OCI-LY3 (cell line): ENCODE results near the gene MIDN.

Source experiments
- H2AFZ ChIP-seq: fragments of 200-600, 300-600 bp; shearing (Covaris generic); 2 replicates; pipeline ENCODE4 v1.6.0; 2014; ENCODE audit warnings: antibody characterized with exemption, low read depth, low read length
- H3K27ac ChIP-seq: fragments of 200-600, 300-600 bp; sonication (generic); 2 replicates; pipeline ENCODE4 v1.5.1; 2014; ENCODE audit warnings: mild to moderate bottlenecking, low read length, moderate library complexity, mixed read lengths
- H3K27me3 ChIP-seq: fragments of 200-600, 300-600 bp; sonication (generic); 2 replicates; pipeline ENCODE4 v1.6.1; 2014; ENCODE audit warnings: low read depth, low read length, mixed read lengths
- H3K36me3 ChIP-seq: fragments of 200-600, 300-600 bp; sonication (generic); replicated peaks from 2 replicates; pipeline ENCODE3; 2014; ENCODE audit warnings: low read depth, low read length, mixed read lengths
- H3K4me1 ChIP-seq: fragments of 300-600, 200-600 bp; sonication (generic); 2 replicates; pipeline ENCODE4 v1.6.1; 2014; ENCODE audit warnings: low read length, mixed read lengths
- H3K4me2 ChIP-seq: fragments of 200-600, 300-600 bp; sonication (generic); 2 replicates; pipeline ENCODE4 v1.6.1; 2014; ENCODE audit warnings: low read length, mixed read lengths
- H3K4me3 ChIP-seq: fragments of 300-600, 200-600 bp; sonication (generic); 2 replicates; pipeline ENCODE4 v1.5.1; 2014; ENCODE audit warnings: antibody characterized with exemption, mild to moderate bottlenecking, low read length, moderate library complexity
- H3K79me2 ChIP-seq: fragments of 300-600, 200-600 bp; shearing (Covaris generic); 2 replicates; pipeline ENCODE4 v1.6.1; 2014; ENCODE audit warnings: mild to moderate bottlenecking, low read length, mixed read lengths
- H3K9ac ChIP-seq: fragments of 300-600, 200-600 bp; shearing (Covaris generic); 2 replicates; pipeline ENCODE4 v1.6.0; 2014; ENCODE audit warnings: mild to moderate bottlenecking, low read length, moderate library complexity
- H3K9me3 ChIP-seq: fragments of 200-600, 300-600 bp; shearing (Covaris generic); 2 replicates; pipeline ENCODE4 v1.6.1; 2014; ENCODE audit warnings: low read length, mixed read lengths; ENCODE audit not compliant: insufficient read depth
- H4K20me1 ChIP-seq: fragments of 200-600, 300-600 bp; sonication (generic); 2 replicates; pipeline ENCODE4 v1.6.1; 2016; ENCODE audit warnings: low read length, mixed read lengths; ENCODE audit not compliant: insufficient read depth
- EZH2phosphoT487 ChIP-seq: fragments of 200-600 bp; shearing (Covaris generic); IDR thresholded peaks from 2 replicates; pipeline ENCODE4 v1.6.1; 2018; ENCODE audit warnings: antibody characterized with exemption, mixed run types, low read depth
- TF ChIP-seq, protein P1 (sequence below): fragments of 200-600, 300-600 bp; sonication (generic); IDR thresholded peaks from 2 replicates; pipeline ENCODE4 v1.5.1; 2014; ENCODE audit warnings: antibody characterized with exemption, low read length, low read depth

MIDN gene

GRCh38 chr19:1307755-1308303 is 59.4 kb downstream of the MIDN start:
- no peak overlapping the region for H3K4me3 ChIP-seq
- H2AFZ ChIP-seq, result no peak overlapping the region
- H3K9ac ChIP-seq, result no peak overlapping the region

DNA sequence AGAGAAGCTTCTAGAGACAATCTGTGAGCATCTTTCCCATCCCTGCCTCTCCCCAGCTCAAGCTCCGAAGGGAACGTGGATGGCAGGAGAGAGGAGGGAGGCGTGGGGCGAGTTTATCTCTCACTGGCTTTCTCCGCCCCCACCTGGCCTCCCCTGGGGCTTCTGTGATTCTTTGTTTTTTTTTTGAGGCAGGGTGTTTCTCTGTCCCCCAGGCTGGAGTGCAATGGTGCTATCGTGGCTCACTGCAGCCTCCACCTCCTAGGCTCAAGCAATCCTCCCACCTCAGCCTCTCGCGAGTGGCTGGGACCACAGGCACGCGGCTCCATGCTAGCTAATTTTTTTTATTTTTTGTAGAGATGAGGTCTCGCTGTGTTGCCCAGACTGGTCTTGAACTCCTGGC is 60.3 kb downstream of the MIDN start:
- H2AFZ ChIP-seq, result no peak overlapping the region
- no peaks in the 10 kb centered on the region for H4K20me1 ChIP-seq
- H3K9me3 ChIP-seq, result no peaks in the 10 kb centered on the region
- no peaks in the 10 kb centered on the region for H3K79me2 ChIP-seq
- H3K4me1 ChIP-seq, result peaks cover 8% of the 10 kb centered on the region; the same call in 1 of the 2 replicates
- H3K27ac ChIP-seq, result no peak overlapping the region
- H3K36me3 ChIP-seq, result no peaks in the 10 kb centered on the region
- no peak overlapping the region for H3K4me3 ChIP-seq
- H3K4me2 ChIP-seq, result no peak overlapping the region
- H3K27me3 ChIP-seq, result no peaks in the 10 kb centered on the region
- no peak for TF ChIP-seq EZH2phosphoT487
- TF ChIP-seq, protein P1, sequence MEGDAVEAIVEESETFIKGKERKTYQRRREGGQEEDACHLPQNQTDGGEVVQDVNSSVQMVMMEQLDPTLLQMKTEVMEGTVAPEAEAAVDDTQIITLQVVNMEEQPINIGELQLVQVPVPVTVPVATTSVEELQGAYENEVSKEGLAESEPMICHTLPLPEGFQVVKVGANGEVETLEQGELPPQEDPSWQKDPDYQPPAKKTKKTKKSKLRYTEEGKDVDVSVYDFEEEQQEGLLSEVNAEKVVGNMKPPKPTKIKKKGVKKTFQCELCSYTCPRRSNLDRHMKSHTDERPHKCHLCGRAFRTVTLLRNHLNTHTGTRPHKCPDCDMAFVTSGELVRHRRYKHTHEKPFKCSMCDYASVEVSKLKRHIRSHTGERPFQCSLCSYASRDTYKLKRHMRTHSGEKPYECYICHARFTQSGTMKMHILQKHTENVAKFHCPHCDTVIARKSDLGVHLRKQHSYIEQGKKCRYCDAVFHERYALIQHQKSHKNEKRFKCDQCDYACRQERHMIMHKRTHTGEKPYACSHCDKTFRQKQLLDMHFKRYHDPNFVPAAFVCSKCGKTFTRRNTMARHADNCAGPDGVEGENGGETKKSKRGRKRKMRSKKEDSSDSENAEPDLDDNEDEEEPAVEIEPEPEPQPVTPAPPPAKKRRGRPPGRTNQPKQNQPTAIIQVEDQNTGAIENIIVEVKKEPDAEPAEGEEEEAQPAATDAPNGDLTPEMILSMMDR, result no peak
- H3K9ac ChIP-seq, result no peak overlapping the region

More at GRCh38 chr19:1307755-1308303, 59.4 kb downstream of the MIDN start:
- TF ChIP-seq, protein P1, result no peak
- TF ChIP-seq EZH2phosphoT487, result no peak
- Histone ChIP-seq H4K20me1 (no peaks in the 10 kb centered on the region), H3K4me2 (no peak overlapping the region), H3K27me3 (no peaks in the 10 kb centered on the region), H3K79me2 (no peaks in the 10 kb centered on the region), H3K36me3 (no peaks in the 10 kb centered on the region), H3K4me1 (peaks cover 8% of the 10 kb centered on the region; the same call in 1 of the 2 replicates), H3K9me3 (no peaks in the 10 kb centered on the region), H3K27ac (no peak overlapping the region)
